Measurements from ENCODE around the gene YWHAE. TPM values are rescaled to one million over a fixed set of nuclear protein-coding genes. Genes with fewer than 3 reads are reported as not detected.
A peak's percentile ranks its signal among the peaks of the same experiment; 100 is the strongest.

The YWHAE gene
- total and polyA plus RNA-seq, 3 donors from 2014 or later: 649 to 749 (median 678) TPM

DNA sequence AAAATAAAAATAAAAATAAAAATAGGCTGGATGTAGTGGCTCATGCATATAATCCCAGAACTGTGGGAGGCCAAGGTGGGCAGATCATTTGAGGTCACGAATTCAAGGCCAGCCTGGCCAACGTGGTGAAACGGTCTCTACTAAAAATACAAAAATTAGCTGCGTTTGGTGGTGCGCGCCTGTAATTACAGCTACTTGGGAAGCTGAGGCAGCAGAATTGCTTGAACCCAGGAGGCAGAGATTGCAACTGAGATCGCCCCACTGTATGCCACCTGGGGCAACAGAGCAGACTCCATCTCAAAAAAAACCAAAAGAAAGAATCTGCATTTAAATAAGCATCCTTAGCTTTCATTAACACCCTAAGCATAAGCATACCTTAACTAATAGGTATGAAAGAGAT is 33.8 kb downstream of the YWHAE start:
- no peak overlapping the region for H3K27ac ChIP-seq
- 57 to 60% methylated on average over 7 of the region's 7 CpGs for WGBS, 2 donors
- TF ChIP-seq POLR2A (IDR thresholded peaks at IDR 0.05): no peak
- TF ChIP-seq, protein P1, sequence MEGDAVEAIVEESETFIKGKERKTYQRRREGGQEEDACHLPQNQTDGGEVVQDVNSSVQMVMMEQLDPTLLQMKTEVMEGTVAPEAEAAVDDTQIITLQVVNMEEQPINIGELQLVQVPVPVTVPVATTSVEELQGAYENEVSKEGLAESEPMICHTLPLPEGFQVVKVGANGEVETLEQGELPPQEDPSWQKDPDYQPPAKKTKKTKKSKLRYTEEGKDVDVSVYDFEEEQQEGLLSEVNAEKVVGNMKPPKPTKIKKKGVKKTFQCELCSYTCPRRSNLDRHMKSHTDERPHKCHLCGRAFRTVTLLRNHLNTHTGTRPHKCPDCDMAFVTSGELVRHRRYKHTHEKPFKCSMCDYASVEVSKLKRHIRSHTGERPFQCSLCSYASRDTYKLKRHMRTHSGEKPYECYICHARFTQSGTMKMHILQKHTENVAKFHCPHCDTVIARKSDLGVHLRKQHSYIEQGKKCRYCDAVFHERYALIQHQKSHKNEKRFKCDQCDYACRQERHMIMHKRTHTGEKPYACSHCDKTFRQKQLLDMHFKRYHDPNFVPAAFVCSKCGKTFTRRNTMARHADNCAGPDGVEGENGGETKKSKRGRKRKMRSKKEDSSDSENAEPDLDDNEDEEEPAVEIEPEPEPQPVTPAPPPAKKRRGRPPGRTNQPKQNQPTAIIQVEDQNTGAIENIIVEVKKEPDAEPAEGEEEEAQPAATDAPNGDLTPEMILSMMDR (IDR thresholded peaks at IDR 0.05): no peak
- DNase-seq: no peak
- H3K4me3 ChIP-seq: no peak overlapping the region
- intact Hi-C loops (cut with DNase I; ENCODE audit: low total_unique reads): no loop called here
- H3K27me3 ChIP-seq: no peaks in the 10 kb centered on the region
- peaks cover 25% of the 10 kb centered on the region for H3K4me1 ChIP-seq
- no peaks in the 10 kb centered on the region for H3K9me3 ChIP-seq
- H3K36me3 ChIP-seq (ENCODE audit: low read depth, missing control alignments): no peaks in the 10 kb centered on the region

DNA sequence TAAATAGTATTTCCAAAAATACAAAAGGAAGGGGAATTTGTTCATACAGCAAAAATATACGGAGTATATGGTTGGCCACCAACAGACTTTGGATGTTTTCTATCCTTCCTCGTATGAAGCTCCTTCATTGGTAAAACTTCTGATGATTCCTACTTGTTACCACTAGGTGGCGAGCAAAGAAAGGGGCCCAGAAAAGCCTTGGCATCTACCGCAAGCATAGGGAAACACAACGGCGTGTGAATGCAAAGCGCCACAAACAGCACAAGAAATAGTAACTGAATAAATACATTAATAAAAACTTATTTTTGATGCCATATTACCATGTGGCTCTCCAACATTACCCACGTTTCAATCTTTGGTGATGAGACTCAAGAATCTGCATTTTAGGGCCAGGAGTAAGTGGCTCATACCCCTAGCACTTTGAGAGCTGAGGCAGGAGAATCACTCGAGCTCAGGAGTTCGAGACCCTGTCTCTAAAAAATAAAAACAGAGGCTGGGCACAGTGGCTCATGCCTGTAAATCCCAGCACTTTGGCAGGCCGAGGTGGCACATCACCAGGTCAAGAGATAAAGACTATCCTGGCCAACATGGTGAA is 34.5 kb downstream of the YWHAE start:
- H3K4me3 ChIP-seq: no peak overlapping the region
- intact Hi-C loops (cut with DNase I; ENCODE audit: low total_unique reads): no loop called here
- no peaks in the 10 kb centered on the region for H3K27me3 ChIP-seq
- H3K36me3 ChIP-seq (ENCODE audit: low read depth, missing control alignments): no peaks in the 10 kb centered on the region
- WGBS, 2 donors: 26 to 30% methylated on average over 11 of the region's 11 CpGs
- H3K4me1 ChIP-seq: peaks cover 29% of the 10 kb centered on the region
- TF ChIP-seq POLR2A (IDR thresholded peaks at IDR 0.05): no peak
- TF ChIP-seq, protein P1 (IDR thresholded peaks at IDR 0.05): peak; percentile 84 to 90 (median 87)
- peak; percentile 68 for DNase-seq
- no peak overlapping the region for H3K27ac ChIP-seq
- no peaks in the 10 kb centered on the region for H3K9me3 ChIP-seq

DNA sequence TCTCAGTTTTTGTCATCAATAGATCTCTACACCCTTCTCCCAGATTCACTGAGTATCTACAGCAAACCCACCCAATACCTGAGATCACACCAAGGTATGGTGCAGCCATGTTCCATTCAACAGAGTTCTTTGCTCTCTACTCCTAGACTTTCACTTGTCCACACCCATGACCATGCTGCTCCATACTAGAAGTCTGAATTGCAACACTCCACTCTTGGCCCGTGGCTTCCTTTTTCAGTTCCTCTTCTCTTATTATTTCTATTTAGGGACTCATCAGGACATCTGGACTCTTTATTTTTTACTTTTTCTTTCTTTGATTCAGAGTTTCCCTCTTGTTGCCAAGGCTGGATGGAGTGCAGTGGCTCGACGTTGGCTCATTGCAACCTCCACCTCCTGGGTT is 37.1 kb downstream of the YWHAE start:
- DNase-seq: peak; percentile 49
- intact Hi-C loops (cut with DNase I; ENCODE audit: low total_unique reads): no loop called here

DNA sequence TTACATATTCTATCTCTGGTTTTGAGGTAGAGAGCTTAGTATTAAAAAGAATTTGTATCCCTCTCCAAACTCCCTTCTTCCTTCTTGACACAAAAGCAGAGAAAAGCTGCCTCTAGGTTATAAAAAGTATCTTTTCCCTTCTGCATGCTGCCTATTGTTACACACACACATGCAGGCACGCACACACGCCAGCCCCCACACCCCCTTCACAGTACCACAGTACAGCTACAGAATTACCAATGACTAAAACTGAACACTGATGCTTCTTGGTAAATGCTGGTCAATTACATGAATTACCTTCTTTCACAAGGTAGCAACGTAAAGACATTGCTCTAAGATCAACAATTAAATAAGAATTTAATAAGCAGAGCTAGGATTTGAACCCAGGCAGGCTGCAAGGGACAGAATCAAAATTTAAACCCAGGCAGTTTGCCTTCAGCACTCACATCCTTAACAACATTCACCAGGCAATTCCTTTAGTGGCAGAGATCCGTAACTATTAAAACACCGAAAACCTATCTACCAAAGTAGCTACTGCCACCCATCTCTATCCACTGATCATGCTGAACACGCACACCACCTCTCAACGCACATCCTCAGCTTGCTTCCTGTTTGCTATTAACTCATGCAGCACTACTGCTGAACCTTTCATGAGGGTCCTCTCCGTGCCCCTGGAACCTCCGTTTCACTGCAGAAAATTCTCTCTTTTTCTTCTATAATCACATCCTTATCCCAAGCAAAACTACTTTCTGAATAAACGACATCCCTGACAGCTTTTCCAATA is 37.8 kb downstream of the YWHAE start:
- 25 to 32% methylated on average over 10 of the region's 10 CpGs for WGBS, 2 donors
- Histone ChIP-seq H3K9me3 (no peaks in the 10 kb centered on the region), H3K4me3 (no peak overlapping the region), H3K27ac (peak overlapping the region in 1 of 2 donors; percentile 7), H3K36me3 (ENCODE audit: low read depth, missing control alignments) (no peaks in the 10 kb centered on the region), H3K4me1 (peaks cover 36% of the 10 kb centered on the region), H3K27me3 (no peaks in the 10 kb centered on the region)
- peak; percentile 62 for DNase-seq
- TF ChIP-seq, protein P1 (IDR thresholded peaks at IDR 0.05): no peak
- no peak for TF ChIP-seq POLR2A (IDR thresholded peaks at IDR 0.05)
- intact Hi-C loops (cut with DNase I; ENCODE audit: low total_unique reads): no loop called here

More for the DNA sequence above, 37.1 kb downstream of the YWHAE start:
- H3K36me3 ChIP-seq (ENCODE audit: low read depth, missing control alignments): no peaks in the 10 kb centered on the region
- no peaks in the 10 kb centered on the region for H3K27me3 ChIP-seq
- H3K4me1 ChIP-seq: peaks cover 36% of the 10 kb centered on the region
- WGBS, 2 donors: 23 to 33% methylated on average over 3 of the region's 3 CpGs
- H3K27ac ChIP-seq: no peak overlapping the region
- no peak overlapping the region for H3K4me3 ChIP-seq
- TF ChIP-seq, protein P1 (IDR thresholded peaks at IDR 0.05): no peak
- TF ChIP-seq POLR2A (IDR thresholded peaks at IDR 0.05): no peak
- no peaks in the 10 kb centered on the region for H3K9me3 ChIP-seq

All from testis (tissue), 3 donors.